Common myeloid progenitor, CD34-positive (primary cell): ENCODE data around the gene NOX1. TPM values are rescaled to one million over a fixed set of nuclear protein-coding genes. Genes with fewer than 3 reads are reported as not detected.

Experiments used
- CTCF ChIA-PET: fragments of 350-600 bp; sonication (Branson Sonifier 250); formaldehyde crosslinking; loops from one replicate; lab custom pipeline; 2021; ENCODE audit warnings: antibody characterized with exemption; lab: Charles Lee
- POLR2A ChIA-PET: fragments of 350-600 bp; sonication (Branson Sonifier 250); formaldehyde crosslinking; loops from one replicate; lab custom pipeline; 2021; ENCODE audit warnings: antibody characterized with exemption; lab: Charles Lee
- DNase-seq, 3 donors: peaks; one replicate each; pipeline versions ENCODE4 v3.0.0 to v3.0.0-alpha.2; 2013
- H3K27ac ChIP-seq, 2 experiments: 1 replicate in 1 of 2; 2 replicates in 1 of 2; pipeline ENCODE4 v1.7.0; 2013; ENCODE audit warnings: inconsistent platforms in 2 of 2, low read length in 2 of 2, mild to moderate bottlenecking in 2 of 2, low read depth in 1 of 2, moderate library complexity in 1 of 2; ENCODE audit not compliant: severe bottlenecking in 2 of 2, insufficient read depth in 1 of 2, poor library complexity in 1 of 2
- H3K27me3 ChIP-seq, 5 experiments: replicated peaks in 2 of 5; 1 replicate in 3 of 5; 2 replicates in 2 of 5; pipeline versions ENCODE4 v1.6.1 to v1.7.0; 2013; ENCODE audit warnings: low read length in 4 of 5, mild to moderate bottlenecking in 2 of 5, moderate library complexity in 2 of 5, inconsistent platforms in 1 of 5; ENCODE audit not compliant: insufficient read depth in 5 of 5, control insufficient read depth in 4 of 5
- H3K36me3 ChIP-seq, 4 experiments: 1 replicate in 2 of 4; 2 replicates in 2 of 4; pipeline versions ENCODE4 v1.6.1 to v1.7.0; 2013; ENCODE audit warnings: low read length in 3 of 4, control low read depth in 1 of 4, mild to moderate bottlenecking in 1 of 4; ENCODE audit not compliant: control insufficient read depth in 4 of 4, insufficient read depth in 4 of 4
- H3K4me1 ChIP-seq, 4 experiments: 1 replicate in 3 of 4; 2 replicates in 1 of 4; pipeline versions ENCODE4 v1.6.1 to v1.7.1; 2013; ENCODE audit warnings: low read length in 3 of 4, mild to moderate bottlenecking in 3 of 4, control low read depth in 1 of 4, inconsistent platforms in 1 of 4, moderate library complexity in 1 of 4; ENCODE audit not compliant: control insufficient read depth in 4 of 4, insufficient read depth in 4 of 4; ENCODE audit errors: control extremely low read depth in 1 of 4
- H3K4me3 ChIP-seq, 7 experiments: 1 replicate in 4 of 7; 2 replicates in 3 of 7; pipeline versions ENCODE4 v1.5.1 to v1.7.0; 2013; ENCODE audit warnings: mild to moderate bottlenecking in 7 of 7, low read length in 6 of 7, moderate library complexity in 6 of 7, inconsistent platforms in 2 of 7, low read depth in 2 of 7, control low read depth in 1 of 7; ENCODE audit not compliant: insufficient read depth in 4 of 7, control insufficient read depth in 1 of 7; ENCODE audit errors: extremely low read depth in 1 of 7
- H3K9me3 ChIP-seq, 5 experiments: 1 replicate in 4 of 5; 2 replicates in 1 of 5; pipeline versions ENCODE4 v1.6.1 to v1.7.1; 2013; ENCODE audit warnings: low read length in 4 of 5, mild to moderate bottlenecking in 2 of 5, inconsistent platforms in 1 of 5, low read depth in 1 of 5, moderate library complexity in 1 of 5; ENCODE audit not compliant: control insufficient read depth in 4 of 5, insufficient read depth in 2 of 5; ENCODE audit errors: control extremely low read depth in 1 of 5
- WGBS: methylation state at CpG from one replicate; pipeline ENCODE4 v1.1.5; 2013; ENCODE audit not compliant: insufficient coverage; 5-methylcytosine and 5-hydroxymethylcytosine counted together
- polyA plus RNA-seq: library from polyadenylated mRNA; unstranded; fragments of 120-200 nt; gene quantifications from one replicate; pipeline ENCODE4 v1.2.1, GENCODE V29; 2013

The NOX1 gene
- not detected for polyA plus RNA-seq

GRCh38 chrX:100874325-100874724 lies at the start of gene NOX1:
NOX1 (minus strand) TSS chrX:100874359; CDS start chrX:100874139, 220 bp downstream.
- Histone ChIP-seq H3K4me3 (no peak within 1 kb of the TSS), H3K9me3 (no peaks in the 10 kb centered on the region), H3K27me3 (peaks cover 0 to 4% (median 0%) of the 10 kb centered on the region in 5 experiments), H3K4me1 (no peaks in the 10 kb centered on the region), H3K36me3 (no peaks in the 10 kb centered on the region), H3K27ac (no peak within 1 kb of the TSS)
- ChIA-PET CTCF (no interaction called here), POLR2A (no interaction called here)
- 65% methylated on average over 2 of the region's 2 CpGs for WGBS
- no peak for DNase-seq

GRCh38 chrX:100915562-100915961 lies 41.4 kb upstream of the NOX1 start:
- H3K9me3 ChIP-seq: no peaks in the 10 kb centered on the region
- no peaks in the 10 kb centered on the region for H3K4me1 ChIP-seq
- no peak for DNase-seq
- H3K4me3 ChIP-seq: no peak overlapping the region
- ChIA-PET CTCF (no interaction called here), POLR2A (no interaction called here)
- peaks cover 0 to 2% (median 0%) of the 10 kb centered on the region in 5 experiments for H3K27me3 ChIP-seq
- WGBS: no CpG with 5 or more reads among the region's 2 CpGs
- no peaks in the 10 kb centered on the region for H3K36me3 ChIP-seq
- H3K27ac ChIP-seq: no peak overlapping the region

- H3K36me3 ChIP-seq: no peaks in the 10 kb centered on the region
- ChIA-PET CTCF (no interaction called here), POLR2A (no interaction called here)
- no peaks in the 10 kb centered on the region for H3K9me3 ChIP-seq
- DNase-seq: no peak
- no peak overlapping the region for H3K4me3 ChIP-seq
- no peak overlapping the region for H3K27ac ChIP-seq
- peaks cover 0 to 2% (median 0%) of the 10 kb centered on the region in 5 experiments for H3K27me3 ChIP-seq
- whole genome bisulfite sequencing: 75% methylated on average over 1 of the region's 3 CpGs
- H3K4me1 ChIP-seq: no peaks in the 10 kb centered on the region
Measured at GRCh38 chrX:100913111-100913510, 39.0 kb upstream of the NOX1 start.

- H3K27ac ChIP-seq: no peak overlapping the region
- H3K36me3 ChIP-seq: no peaks in the 10 kb centered on the region
- H3K4me1 ChIP-seq: no peaks in the 10 kb centered on the region
- POLR2A ChIA-PET: no interaction called here
- peaks cover 0 to 2% (median 0%) of the 10 kb centered on the region in 5 experiments for H3K27me3 ChIP-seq
- 25% methylated on average over 1 of the region's 1 CpG for WGBS
- no peak overlapping the region for H3K4me3 ChIP-seq
- no peak for DNase-seq
- H3K9me3 ChIP-seq: no peaks in the 10 kb centered on the region
- CTCF ChIA-PET: no interaction called here
Measured at GRCh38 chrX:100911731-100912130, 37.6 kb upstream of the NOX1 start.

GRCh38 chrX:100905620-100906019 lies 31.5 kb upstream of the NOX1 start:
- no peak for DNase-seq
- no peaks in the 10 kb centered on the region for H3K36me3 ChIP-seq
- POLR2A ChIA-PET: no interaction called here
- H3K4me1 ChIP-seq: no peaks in the 10 kb centered on the region
- no peak overlapping the region for H3K27ac ChIP-seq
- H3K4me3 ChIP-seq: no peak overlapping the region
- CTCF ChIA-PET: no interaction called here
- peaks cover 0 to 2% (median 0%) of the 10 kb centered on the region in 5 experiments for H3K27me3 ChIP-seq
- no peaks in the 10 kb centered on the region for H3K9me3 ChIP-seq

GRCh38 chrX:100904433-100904832 lies 30.3 kb upstream of the NOX1 start:
- no peak overlapping the region for H3K4me3 ChIP-seq
- 73% methylated on average over 1 of the region's 2 CpGs for whole genome bisulfite sequencing
- ChIA-PET CTCF (no interaction called here), POLR2A (no interaction called here)
- H3K4me1 ChIP-seq: no peaks in the 10 kb centered on the region
- DNase-seq: no peak
- H3K9me3 ChIP-seq: no peaks in the 10 kb centered on the region
- no peaks in the 10 kb centered on the region for H3K36me3 ChIP-seq
- H3K27me3 ChIP-seq: peaks cover 0 to 2% (median 0%) of the 10 kb centered on the region in 5 experiments
- H3K27ac ChIP-seq: no peak overlapping the region

GRCh38 chrX:100895365-100896075 lies 21.4 kb upstream of the NOX1 start:
- peak; percentile 8 to 33 (median 25) for DNase-seq
- Histone ChIP-seq H3K36me3 (no peaks in the 10 kb centered on the region), H3K4me1 (no peaks in the 10 kb centered on the region), H3K4me3 (no peak overlapping the region), H3K27me3 (no peaks in the 10 kb centered on the region), H3K27ac (no peak overlapping the region), H3K9me3 (no peaks in the 10 kb centered on the region)
- WGBS: 46% methylated on average over 5 of the region's 5 CpGs
- ChIA-PET CTCF (interaction anchor here (0.9 kb wide), 1 partner anchor 391 kb away, joined by 3 read pairs; no protein-coding TSS in a partner anchor), POLR2A (no interaction called here)
